Retinal pigment epithelial cell (primary cell): ENCODE results near the gene SH3TC2.

ENCODE experiments used
- DNase-seq: peaks from one replicate; pipeline ENCODE4 v3.0.0-alpha.2; 2010; ENCODE audit warnings: low read depth
- H3K4me3 ChIP-seq: 2 replicates; pipeline ENCODE4 v1.5.1; 2011; ENCODE audit warnings: mild to moderate bottlenecking, low read length, control low read depth, moderate library complexity
- TF ChIP-seq, protein P1 (sequence below): conservative IDR thresholded peaks from 2 replicates; pipeline ENCODE4 v1.5.1; 2011; ENCODE audit warnings: low read depth, low read length, control low read depth, inconsistent platforms

Gene SH3TC2

DNA sequence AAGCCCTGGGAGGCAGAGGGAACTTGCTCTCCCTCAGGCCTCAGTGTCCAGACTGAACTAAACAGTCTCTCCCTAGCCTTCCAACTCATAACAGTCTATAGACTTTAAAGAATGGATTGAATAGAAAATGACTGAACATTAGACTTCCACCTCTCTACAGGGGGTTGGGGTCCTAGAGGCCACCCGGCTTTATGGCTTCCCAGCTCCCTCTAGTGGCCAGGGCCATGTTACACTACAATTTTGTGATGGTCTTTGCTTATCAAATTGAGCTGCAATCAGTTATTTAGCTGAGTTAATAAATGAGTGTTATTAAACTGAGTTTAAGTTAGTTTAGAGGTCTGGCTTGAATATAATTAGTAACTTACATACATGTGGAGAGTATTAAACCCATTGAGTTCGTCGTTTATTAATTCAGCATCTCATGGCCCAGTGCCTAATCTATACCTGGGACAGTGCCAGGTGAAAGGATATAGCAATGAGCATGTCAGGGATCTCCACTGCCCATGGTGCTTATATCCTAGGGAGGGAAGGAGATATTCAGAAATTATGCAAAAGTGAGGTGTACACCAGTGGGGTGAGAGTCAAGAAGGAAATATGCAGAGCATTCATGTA, 105.2 kb downstream of the SH3TC2 start:
- DNase-seq = no peak
- TF ChIP-seq, protein P1, sequence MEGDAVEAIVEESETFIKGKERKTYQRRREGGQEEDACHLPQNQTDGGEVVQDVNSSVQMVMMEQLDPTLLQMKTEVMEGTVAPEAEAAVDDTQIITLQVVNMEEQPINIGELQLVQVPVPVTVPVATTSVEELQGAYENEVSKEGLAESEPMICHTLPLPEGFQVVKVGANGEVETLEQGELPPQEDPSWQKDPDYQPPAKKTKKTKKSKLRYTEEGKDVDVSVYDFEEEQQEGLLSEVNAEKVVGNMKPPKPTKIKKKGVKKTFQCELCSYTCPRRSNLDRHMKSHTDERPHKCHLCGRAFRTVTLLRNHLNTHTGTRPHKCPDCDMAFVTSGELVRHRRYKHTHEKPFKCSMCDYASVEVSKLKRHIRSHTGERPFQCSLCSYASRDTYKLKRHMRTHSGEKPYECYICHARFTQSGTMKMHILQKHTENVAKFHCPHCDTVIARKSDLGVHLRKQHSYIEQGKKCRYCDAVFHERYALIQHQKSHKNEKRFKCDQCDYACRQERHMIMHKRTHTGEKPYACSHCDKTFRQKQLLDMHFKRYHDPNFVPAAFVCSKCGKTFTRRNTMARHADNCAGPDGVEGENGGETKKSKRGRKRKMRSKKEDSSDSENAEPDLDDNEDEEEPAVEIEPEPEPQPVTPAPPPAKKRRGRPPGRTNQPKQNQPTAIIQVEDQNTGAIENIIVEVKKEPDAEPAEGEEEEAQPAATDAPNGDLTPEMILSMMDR = peak; percentile 94
- H3K4me3 ChIP-seq = no peak overlapping the region

DNA sequence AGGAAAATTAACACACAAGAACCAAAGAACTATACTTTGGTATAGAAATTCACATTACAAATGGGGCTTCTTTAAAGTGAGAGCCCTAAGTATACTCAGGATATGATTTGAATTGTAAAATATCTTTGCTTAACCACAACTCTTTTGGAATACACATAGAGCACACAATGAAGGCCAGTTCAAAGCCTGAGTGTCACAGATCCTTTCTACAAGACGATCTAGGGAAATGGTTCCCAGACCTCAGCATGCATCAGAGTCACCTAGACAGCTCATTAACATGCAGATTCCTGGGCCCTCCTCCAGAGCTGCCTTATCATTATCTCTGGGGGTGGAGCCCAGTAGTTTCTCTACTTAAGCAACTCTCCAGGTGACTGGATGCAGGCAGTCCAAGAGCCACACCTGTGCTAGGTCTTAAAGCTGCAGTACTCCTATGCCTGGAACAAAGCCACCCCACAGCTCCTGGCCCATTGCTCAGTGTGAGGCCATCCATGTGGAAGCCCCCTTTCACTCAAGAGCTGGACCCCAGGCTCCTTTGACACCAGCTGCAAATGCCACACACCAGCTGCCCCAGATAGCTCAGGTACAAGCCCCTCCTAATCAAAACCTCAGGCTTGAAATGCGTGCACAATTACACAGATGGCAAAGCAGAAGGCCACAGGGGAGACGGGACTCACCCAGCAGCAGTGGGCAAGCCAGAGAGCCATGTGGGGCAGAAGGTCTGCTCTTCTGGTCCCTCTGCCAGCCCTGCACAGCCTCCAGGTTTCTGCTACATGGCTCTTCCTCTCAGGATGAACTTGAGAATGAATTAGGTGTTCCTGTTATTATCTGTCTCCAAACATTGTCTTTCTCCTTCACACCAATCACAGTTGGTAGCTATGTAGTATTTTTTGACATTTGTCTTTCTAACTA, 106.1 kb downstream of the SH3TC2 start:
- TF ChIP-seq, protein P1 = no peak
- DNase-seq = no peak
- H3K4me3 ChIP-seq = no peak overlapping the region
